ENCODE measurements around the gene ARID4A.
"Not testable (repeated sequence)": the region's sequence is repeated elsewhere in the genome, so short reads cannot be mapped to it uniquely, and the experiment has no call there.

ARID4A gene

GRCh38 chr14:58287607-58288042, 10.7 kb upstream of the ARID4A start:
- intact Hi-C loops (cut with DNase I), result no loop called here
- no peak for DNase-seq

DNA sequence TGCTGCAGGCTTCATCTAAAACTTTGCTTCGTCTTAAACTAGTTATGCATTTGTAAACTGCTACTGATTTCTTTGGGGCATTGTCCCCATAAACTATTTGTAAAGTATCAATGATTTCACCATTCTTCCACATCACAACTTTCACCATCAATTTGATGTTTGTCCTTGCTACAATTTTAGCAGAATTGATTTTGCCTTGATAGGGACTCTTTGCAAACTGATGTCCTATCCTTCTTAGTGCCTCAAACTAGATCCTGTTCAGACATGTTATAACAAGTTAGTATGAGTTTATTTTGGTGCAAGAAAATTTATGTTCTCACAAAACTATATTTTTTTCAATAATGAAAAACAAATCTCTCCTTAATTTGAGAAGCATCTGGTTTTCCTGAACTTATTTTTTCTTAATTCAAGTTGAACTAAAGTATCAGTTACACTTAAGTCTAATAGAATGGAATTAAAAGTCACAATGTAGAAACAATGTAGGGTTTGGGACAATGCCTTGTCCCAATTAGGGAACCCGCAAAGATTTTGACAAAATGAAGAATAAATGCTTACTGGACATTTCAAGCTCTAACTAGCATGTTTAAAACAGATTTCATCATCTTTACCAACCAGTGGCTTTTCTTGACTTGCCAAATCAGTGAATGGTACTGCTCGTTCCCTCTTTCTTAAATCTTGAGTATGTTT, 10.1 kb upstream of the ARID4A start:
- intact Hi-C loops (cut with DNase I), result no loop called here
- no peak for DNase-seq

- intact Hi-C loops (cut with DNase I), result no loop called here
- DNase-seq, result no peak
These were observed 6.7 kb upstream of the ARID4A start for GRCh38 chr14:58291646-58292045.

- intact Hi-C loops (cut with DNase I), result no loop called here
- DNase-seq, result no peak
These were observed 6.2 kb upstream of the ARID4A start for GRCh38 chr14:58292187-58292586.

GRCh38 chr14:58294201-58294600, 4.2 kb upstream of the ARID4A start:
- DNase-seq, result no peak
- intact Hi-C loops (cut with DNase I), result no loop called here

DNA sequence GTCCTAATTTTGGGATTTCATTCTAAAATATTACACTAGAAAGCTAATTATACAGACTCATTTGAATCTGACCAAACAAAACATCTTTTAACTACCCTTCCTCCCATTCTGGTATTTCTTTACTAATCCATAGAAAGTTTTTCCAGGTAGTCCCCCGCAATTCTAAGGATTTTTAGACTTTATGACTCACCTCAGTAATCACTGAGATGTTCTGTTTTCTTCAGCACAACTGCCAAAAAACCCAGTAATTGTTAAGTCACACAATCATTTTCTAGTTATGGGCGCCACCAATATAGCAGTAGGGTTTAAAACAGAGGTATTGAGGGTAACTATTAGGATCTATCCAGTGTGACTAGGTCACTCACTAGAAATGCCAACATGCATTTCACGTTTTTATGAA, 1.6 kb upstream of the ARID4A start:
- intact Hi-C loops (cut with DNase I), result loop anchor here (5.0 kb wide), 1 partner anchor 131 kb away; the partner anchor contains the start of genes KIAA0586 and TIMM9

DNA sequence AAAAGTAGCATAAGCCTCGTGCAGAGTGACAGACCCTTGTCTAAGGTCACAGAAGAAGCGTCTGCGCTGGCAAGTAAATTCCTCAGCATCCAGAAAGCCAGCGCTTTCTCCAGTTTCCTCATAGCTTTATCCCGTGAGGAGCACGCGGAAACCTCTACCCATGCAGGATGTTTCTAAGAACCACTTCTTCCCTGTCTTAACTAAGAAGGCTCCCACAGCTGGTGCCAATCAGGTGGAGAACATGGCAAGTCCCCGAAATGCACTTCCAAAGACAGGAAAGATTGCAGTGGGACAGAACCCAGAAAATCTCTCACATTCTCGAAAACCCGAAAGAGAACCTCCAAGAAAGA, 968 bp upstream of the ARID4A start:
- intact Hi-C loops (cut with DNase I), result loop anchor here (5.0 kb wide), 1 partner anchor 130 kb away; the partner anchor contains the start of genes KIAA0586 and TIMM9
- DNase-seq, result peak in 5 of 42 donors; percentile 8 to 51 (median 23)

More for the DNA sequence above, 1.6 kb upstream of the ARID4A start:
- DNase-seq, result no peak

- intact Hi-C loops (cut with DNase I), result loop anchor here (2.0 to 5.0 kb wide), 2 partner anchors 53 to 129 kb away; partner anchors contain the start of genes KIAA0586, PSMA3 and TIMM9
- peak; percentile 96 to 100 (median 99) for DNase-seq
These were observed 436 bp upstream of the ARID4A start for GRCh38 chr14:58297762-58298476.

DNA sequence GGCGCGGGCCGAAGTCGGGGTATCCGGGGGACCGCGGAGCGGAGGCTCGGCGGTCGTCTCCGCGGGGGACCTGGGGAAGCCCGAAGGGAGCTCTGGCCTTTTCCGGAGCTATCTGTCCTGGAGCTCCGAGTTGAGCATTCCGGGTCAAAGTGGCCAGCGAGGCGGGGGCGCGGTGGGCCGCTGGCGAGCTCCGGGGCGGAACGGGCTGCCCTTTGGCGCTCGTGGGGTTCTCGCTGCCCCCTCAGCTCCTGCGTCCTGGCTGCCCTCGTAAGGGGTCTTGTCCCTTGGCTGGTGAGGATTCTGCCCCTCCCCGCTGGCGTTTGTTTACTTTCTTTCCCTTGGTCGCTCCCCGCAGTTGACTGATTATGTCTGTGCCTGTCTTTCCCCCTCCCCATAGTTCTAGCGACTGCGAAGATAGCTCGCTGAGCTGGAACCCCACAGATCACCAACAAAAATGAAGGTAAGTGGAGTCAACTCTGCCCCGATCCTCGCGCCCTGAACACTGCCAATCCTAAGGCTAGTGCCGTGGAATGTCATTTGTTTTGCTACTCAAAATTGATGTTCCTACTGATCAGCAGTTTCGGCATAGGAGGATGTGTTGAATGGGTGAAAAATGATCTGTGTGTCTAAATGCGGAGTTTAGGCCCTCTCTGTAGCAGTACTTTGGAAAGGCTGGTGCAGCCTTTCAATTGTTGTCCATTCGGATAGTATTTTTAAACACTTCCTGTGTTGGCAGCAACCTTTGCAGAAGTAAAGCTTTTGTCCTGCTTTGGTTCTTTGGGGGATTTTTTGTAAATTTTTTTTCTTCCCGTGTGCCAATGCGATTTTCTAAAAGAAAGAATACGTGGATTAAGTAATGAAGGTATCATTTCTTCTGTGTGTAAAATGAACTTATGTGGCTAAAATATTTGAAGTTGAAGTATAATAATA, 1.3 kb downstream of the ARID4A start:
- intact Hi-C loops (cut with DNase I), result loop anchor here (2.0 to 5.0 kb wide), 2 partner anchors 55 to 128 kb away; partner anchors contain the start of genes KIAA0586, PSMA3 and TIMM9
- peak in 30 of 42 donors; percentile 6 to 61 (median 22) for DNase-seq

GRCh38 chr14:58301416-58301815, 3.1 kb downstream of the ARID4A start:
- DNase-seq, result no peak
- intact Hi-C loops (cut with DNase I), result no loop called here

GRCh38 chr14:58305730-58306129, 7.4 kb downstream of the ARID4A start:
- no peak for DNase-seq
- intact Hi-C loops (cut with DNase I), result no loop called here

DNA sequence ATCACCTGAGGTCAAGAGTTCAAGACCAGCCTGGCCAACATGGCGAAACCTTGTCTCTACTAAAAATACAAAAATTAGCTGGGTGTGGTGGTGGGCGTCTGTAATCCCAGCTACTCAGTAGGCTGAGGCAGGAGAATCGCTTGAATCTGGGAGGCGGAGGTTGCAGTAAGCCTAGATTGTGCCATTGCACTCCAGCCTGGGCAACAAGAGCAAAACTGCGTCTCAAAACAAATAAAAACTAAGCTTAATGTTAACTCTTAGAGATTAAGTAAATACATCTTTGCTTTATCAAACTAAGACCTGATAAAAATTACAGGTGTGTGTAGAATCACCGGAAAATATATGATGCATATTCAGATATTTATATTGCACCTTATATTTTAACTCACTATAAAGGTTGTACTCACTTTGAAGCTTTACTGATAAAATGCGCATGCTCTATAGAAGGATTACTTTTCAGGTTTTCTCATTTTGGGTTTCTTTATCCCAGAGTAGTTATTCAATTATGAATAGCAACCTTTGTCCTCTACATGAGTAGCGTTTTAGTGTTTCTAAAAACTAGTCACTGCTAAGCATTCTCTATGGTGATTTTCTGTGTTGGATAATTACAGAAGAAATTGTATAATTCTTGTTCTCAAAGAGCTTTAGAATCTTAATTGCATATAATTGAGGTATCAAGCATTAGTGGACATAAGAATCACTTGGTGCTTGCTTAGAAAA, 9.4 kb downstream of the ARID4A start:
- intact Hi-C loops (cut with DNase I), result no loop called here
- no peak for DNase-seq

DNA sequence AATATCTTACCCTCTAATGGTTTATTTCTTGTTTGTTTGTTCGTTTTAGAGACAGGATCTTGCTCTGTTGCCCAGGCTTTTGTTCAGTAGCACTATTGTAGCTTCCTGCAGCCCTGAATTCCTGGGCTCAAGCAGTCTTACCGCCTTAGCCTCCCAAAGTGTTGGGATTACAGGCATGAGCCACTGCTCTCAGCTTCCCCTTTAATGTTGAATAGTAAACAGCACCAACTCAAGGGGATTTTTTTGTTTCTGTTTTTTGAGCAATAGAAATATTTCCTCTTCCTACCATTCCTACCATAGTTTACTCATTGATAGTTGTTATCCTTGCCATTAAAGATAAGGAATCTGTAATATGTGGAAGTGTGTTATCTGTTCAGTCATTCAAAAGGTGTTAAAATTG, 10.7 kb downstream of the ARID4A start:
- no peak for DNase-seq
- intact Hi-C loops (cut with DNase I), result no loop called here

DNA sequence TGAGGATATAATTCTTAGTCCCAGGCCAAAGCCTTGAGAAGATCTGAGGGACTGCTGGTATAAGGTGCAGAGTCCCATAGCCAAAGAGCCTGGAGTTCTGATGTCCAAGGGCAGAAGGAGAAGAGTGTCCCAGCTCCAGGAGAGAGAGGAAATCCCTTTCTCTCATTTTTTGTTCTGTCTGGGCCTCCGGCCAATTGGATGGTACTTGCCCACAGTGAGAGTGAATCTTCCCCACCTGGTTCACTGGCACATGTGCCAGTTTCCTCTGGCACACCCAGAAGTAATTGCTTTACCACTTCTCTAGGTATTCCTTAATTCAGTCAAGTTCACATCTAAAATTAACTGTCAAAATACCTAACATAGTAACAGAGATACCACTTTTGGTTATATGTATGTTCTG, 15.3 kb downstream of the ARID4A start:
- intact Hi-C loops (cut with DNase I), result no loop called here
- no peak for DNase-seq

DNA sequence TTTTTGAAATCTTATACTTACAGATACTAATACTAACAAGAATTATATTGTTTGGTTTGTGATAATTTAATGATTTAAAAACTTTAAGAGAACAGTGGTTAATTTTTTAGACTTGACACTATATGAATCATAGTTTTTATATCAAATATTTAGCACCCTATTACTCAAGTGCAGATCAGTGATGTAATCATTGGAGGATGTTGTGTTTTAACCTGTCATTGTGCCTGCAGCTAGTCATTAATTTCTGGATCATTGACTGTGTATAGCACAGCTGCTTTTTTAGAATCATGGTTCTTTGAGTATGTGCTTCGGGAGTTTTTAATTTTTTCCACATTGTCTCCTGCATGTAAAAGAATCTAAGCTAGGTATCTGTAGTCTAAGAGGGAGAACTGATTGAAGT, 17.3 kb downstream of the ARID4A start:
- no peak for DNase-seq
- intact Hi-C loops (cut with DNase I), result no loop called here

DNA sequence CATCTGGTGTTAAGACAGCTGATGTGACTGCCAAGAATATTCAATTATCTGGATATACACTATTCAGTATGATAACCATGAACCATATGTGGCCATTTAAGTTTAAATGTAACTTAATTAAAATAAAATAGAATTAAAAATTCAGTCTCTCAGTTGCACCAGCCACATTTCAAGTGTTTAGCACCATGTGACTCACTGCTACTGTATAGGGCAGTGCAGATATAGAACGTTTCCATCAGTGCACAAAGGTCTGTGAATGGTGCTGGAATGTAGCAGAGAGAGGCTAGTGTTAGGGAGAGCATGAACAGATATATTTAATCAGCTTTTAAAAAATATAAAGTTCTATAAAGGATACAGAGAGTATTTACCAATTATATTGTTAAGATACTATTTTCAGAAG, 28.7 kb downstream of the ARID4A start:
- intact Hi-C loops (cut with DNase I), result no loop called here
- DNase-seq, result no peak

GRCh38 chr14:58331111-58331510, 32.8 kb downstream of the ARID4A start:
- intact Hi-C loops (cut with DNase I), result loop anchor here (2.0 kb wide), 1 partner anchor 96 kb away; the partner anchor contains the start of genes KIAA0586 and TIMM9

GRCh38 chr14:58332561-58332960, 34.2 kb downstream of the ARID4A start:
- DNase-seq, result no peak
- intact Hi-C loops (cut with DNase I), result no loop called here

More at GRCh38 chr14:58331111-58331510, 32.8 kb downstream of the ARID4A start:
- DNase-seq, result peak; percentile 33 to 95 (median 84)

DNA sequence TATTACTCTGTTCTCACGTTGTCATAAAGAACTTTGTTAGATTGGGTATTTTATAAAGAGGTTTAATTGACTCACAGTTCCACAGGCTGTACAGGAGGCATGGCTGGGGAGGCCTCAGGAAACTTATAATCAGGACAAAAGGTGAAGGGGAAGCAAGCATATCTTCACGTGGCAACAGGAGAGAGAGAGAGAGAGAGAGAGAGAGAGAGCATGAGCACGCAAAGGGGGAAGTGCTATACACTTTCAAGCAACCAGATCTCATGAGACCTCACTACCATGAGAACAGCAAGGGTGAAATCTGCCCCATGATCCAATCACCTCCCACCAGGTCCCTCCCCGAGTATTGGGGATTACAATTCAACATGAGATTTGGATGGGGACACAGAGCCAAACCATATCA, 41.3 kb downstream of the ARID4A start:
- intact Hi-C loops (cut with DNase I); DNase-seq: not testable (repeated sequence)

Measured in head of caudate nucleus (tissue), 42 donors.